ENCODE measurements around the gene PSMG1. TPM values are rescaled to one million over a fixed set of nuclear protein-coding genes. Genes with fewer than 3 reads are reported as not detected.

Gene PSMG1
- polyA plus RNA-seq, 1 of the 3 experiments (the other 2 are of a cell fraction): 39.6 TPM

DNA sequence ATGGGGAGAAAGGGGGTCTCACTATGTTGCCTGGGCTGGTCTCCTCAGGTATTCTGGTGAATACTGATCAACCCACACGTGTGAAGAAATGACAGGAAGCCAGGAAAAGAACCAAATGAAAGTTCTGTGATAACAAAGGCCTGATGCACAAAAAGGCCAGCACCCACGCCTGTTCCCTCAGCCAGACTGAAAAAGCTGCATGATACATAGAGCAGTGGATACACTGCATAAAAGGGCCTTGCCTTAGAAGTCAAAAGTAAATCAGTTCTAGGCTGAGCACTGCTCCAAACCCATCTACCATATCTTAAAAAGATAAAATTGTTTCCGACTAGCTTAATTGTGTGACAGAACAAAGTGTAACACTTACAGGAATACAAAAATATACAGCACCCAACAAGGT, 36.9 kb upstream of the PSMG1 start:
- no peaks in the 10 kb centered on the region for H3K9me3 ChIP-seq
- ChIA-PET CTCF (interaction anchor here (1.7 kb wide), 1 partner anchor 13 kb away, joined by 4 read pairs; no protein-coding TSS in a partner anchor), POLR2A (no interaction called here)
- peaks cover 7% of the 10 kb centered on the region for H3F3A ChIP-seq (replicated peaks; ENCODE audit: insufficient read depth)
- H3K79me2 ChIP-seq (ENCODE audit: insufficient read depth): no peaks in the 10 kb centered on the region
- H3K27me3 ChIP-seq (ENCODE audit: insufficient read depth): no peaks in the 10 kb centered on the region
- no peak for DNase-seq
- no peaks in the 10 kb centered on the region for H3K9me2 ChIP-seq
- TF ChIP-seq SMC3 (IDR thresholded peaks at IDR 0.05; ENCODE audit: low read depth, low read length) (no peak), GABPA (IDR thresholded peaks at IDR 0.05; ENCODE audit: low read depth) (no peak), FOXJ3 (CRISPR knock-in tag; IDR thresholded peaks at IDR 0.05) (no peak)
- no peak overlapping the region for H3K4me2 ChIP-seq
- H4K20me1 ChIP-seq (ENCODE audit: insufficient read depth): no peaks in the 10 kb centered on the region
- H3K4me3 ChIP-seq (ENCODE audit: low read depth in 2 of 2, low read length in 1 of 2): no peak overlapping the region
- 90% methylated on average over 3 of the region's 3 CpGs for WGBS (ENCODE audit: low lambda C conversion rate)
- no peaks in the 10 kb centered on the region for H3K4me1 ChIP-seq (ENCODE audit: control insufficient read depth in 1 of 2, insufficient read depth in 2 of 2, low read depth in 1 of 2, low read length in 1 of 2)
- no peak overlapping the region for H2AFZ ChIP-seq (ENCODE audit: low read depth)
- H3K9ac ChIP-seq: no peak overlapping the region
- H3K36me3 ChIP-seq (replicated peaks in 1 of 2; ENCODE audit: control insufficient read depth in 1 of 2, insufficient read depth in 2 of 2, low read length in 1 of 2): peaks cover 73 to 75% of the 10 kb centered on the region in 2 experiments
- no peak overlapping the region; a peak in 1 of 4 replicates for H3K27ac ChIP-seq (ENCODE audit: low read depth in 2 of 2, low read length in 1 of 2)

DNA sequence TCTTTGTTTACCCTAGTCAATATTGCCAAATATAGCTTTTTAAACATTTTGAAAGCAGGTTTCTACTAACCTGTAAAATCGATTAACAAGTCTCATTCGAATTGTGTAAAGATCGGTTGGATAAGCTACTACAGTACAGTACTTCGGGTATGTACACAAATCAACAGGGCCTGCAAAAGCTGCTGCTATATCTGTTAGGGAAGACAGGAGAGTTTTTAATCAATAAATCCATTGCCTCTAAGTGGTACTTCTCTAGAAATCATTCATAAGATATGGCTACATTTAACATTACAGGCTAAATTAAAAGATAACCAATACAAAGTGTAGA, 34.8 kb upstream of the PSMG1 start:
- no peak for DNase-seq
- 95% methylated on average over 4 of the region's 4 CpGs for WGBS (ENCODE audit: low lambda C conversion rate)
- H3K9me2 ChIP-seq: no peaks in the 10 kb centered on the region
- H2AFZ ChIP-seq (ENCODE audit: low read depth): no peak overlapping the region
- H3K4me1 ChIP-seq (ENCODE audit: control insufficient read depth in 1 of 2, insufficient read depth in 2 of 2, low read depth in 1 of 2, low read length in 1 of 2): no peaks in the 10 kb centered on the region
- H3K36me3 ChIP-seq (replicated peaks in 1 of 2; ENCODE audit: control insufficient read depth in 1 of 2, insufficient read depth in 2 of 2, low read length in 1 of 2): peaks cover 69 to 79% of the 10 kb centered on the region in 2 experiments
- no peaks in the 10 kb centered on the region for H3K27me3 ChIP-seq (ENCODE audit: insufficient read depth)
- CTCF ChIA-PET: interaction anchor here (0.8 kb wide), 1 partner anchor 11 kb away, joined by 4 read pairs; no protein-coding TSS in a partner anchor
- no peak overlapping the region for H3K9ac ChIP-seq
- H3K9me3 ChIP-seq: no peaks in the 10 kb centered on the region
- H3F3A ChIP-seq (replicated peaks; ENCODE audit: insufficient read depth): peaks cover 7% of the 10 kb centered on the region
- no peak overlapping the region for H3K4me3 ChIP-seq (ENCODE audit: low read depth in 2 of 2, low read length in 1 of 2)
- H4K20me1 ChIP-seq (ENCODE audit: insufficient read depth): no peaks in the 10 kb centered on the region
- H3K27ac ChIP-seq (ENCODE audit: low read depth in 2 of 2, low read length in 1 of 2): no peak overlapping the region
- no peak for TF ChIP-seq TAF1 (IDR thresholded peaks at IDR 0.05; ENCODE audit: borderline replicate concordance, low read depth, low read length)
- TF ChIP-seq, protein P1, sequence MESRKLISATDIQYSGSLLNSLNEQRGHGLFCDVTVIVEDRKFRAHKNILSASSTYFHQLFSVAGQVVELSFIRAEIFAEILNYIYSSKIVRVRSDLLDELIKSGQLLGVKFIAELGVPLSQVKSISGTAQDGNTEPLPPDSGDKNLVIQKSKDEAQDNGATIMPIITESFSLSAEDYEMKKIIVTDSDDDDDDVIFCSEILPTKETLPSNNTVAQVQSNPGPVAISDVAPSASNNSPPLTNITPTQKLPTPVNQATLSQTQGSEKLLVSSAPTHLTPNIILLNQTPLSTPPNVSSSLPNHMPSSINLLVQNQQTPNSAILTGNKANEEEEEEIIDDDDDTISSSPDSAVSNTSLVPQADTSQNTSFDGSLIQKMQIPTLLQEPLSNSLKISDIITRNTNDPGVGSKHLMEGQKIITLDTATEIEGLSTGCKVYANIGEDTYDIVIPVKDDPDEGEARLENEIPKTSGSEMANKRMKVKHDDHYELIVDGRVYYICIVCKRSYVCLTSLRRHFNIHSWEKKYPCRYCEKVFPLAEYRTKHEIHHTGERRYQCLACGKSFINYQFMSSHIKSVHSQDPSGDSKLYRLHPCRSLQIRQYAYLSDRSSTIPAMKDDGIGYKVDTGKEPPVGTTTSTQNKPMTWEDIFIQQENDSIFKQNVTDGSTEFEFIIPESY (IDR thresholded peaks at IDR 0.05; ENCODE audit: borderline replicate concordance, low read depth): no peak
- TF ChIP-seq TCF12 (IDR thresholded peaks at IDR 0.05): no peak
- TF ChIP-seq, protein P2, sequence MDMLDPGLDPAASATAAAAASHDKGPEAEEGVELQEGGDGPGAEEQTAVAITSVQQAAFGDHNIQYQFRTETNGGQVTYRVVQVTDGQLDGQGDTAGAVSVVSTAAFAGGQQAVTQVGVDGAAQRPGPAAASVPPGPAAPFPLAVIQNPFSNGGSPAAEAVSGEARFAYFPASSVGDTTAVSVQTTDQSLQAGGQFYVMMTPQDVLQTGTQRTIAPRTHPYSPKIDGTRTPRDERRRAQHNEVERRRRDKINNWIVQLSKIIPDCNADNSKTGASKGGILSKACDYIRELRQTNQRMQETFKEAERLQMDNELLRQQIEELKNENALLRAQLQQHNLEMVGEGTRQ (IDR thresholded peaks at IDR 0.05; ENCODE audit: borderline replicate concordance, low read depth, low read length): no peak
- TF ChIP-seq, protein P3, sequence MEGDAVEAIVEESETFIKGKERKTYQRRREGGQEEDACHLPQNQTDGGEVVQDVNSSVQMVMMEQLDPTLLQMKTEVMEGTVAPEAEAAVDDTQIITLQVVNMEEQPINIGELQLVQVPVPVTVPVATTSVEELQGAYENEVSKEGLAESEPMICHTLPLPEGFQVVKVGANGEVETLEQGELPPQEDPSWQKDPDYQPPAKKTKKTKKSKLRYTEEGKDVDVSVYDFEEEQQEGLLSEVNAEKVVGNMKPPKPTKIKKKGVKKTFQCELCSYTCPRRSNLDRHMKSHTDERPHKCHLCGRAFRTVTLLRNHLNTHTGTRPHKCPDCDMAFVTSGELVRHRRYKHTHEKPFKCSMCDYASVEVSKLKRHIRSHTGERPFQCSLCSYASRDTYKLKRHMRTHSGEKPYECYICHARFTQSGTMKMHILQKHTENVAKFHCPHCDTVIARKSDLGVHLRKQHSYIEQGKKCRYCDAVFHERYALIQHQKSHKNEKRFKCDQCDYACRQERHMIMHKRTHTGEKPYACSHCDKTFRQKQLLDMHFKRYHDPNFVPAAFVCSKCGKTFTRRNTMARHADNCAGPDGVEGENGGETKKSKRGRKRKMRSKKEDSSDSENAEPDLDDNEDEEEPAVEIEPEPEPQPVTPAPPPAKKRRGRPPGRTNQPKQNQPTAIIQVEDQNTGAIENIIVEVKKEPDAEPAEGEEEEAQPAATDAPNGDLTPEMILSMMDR (IDR thresholded peaks at IDR 0.05): no peak
- no peak for TF ChIP-seq FOXJ3 (CRISPR knock-in tag; IDR thresholded peaks at IDR 0.05)
- no peak for TF ChIP-seq NFIC (IDR thresholded peaks at IDR 0.05; ENCODE audit: borderline replicate concordance)
- POLR2A ChIA-PET: no interaction called here
- H3K4me2 ChIP-seq: no peak overlapping the region
- no peaks in the 10 kb centered on the region for H3K79me2 ChIP-seq (ENCODE audit: insufficient read depth)

All from SK-N-SH (cell line).